Right hindlimb (tissue), 1 donor: Measurements from ENCODE around the gene VEPH1.

Experiments
- DNase-seq: peaks from one replicate; pipeline ENCODE4 v3.0.0-alpha.2; 2018

The VEPH1 gene

GRCh38 chr3:157472648-157473047 is 30.6 kb downstream of the VEPH1 start:
- no peak for DNase-seq

- DNase-seq: no peak
Observed at GRCh38 chr3:157471064-157471463, 32.2 kb downstream of the VEPH1 start.

DNA sequence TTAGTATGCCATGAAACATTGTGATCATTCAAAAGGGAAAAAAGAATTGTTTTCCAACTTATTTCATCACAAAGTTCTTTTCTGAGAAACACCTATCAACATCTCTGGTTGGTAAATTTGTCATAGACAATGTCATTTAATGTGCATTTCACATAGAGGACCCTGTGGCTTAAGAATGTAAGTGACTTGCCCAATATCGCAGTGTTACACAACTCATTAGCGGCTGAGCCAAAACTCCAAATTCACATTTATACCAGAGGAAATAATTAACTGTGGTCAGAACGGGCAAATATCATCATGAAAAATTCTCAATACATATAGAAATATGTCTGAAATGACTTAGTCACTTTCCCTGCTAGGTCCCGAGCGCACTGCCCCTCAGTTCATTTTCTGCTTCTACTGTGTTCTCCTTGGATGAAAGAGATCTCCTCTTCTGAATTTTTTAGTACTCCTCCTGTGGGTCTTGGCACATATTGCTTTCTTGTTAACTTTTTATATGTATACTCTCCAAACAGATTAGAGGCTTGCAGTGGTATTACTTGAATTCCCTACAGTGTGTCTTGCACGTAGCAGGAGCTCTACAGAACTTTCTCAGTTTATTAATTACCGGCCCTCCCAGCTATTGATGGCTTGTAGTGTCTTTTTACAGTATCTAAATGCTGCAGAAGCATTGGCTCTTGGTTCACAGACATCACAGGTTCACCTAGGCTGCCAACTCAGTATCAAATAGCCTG is 33.5 kb downstream of the VEPH1 start:
- DNase-seq: no peak

- no peak for DNase-seq
Observed at GRCh38 chr3:157467200-157467599, 36.0 kb downstream of the VEPH1 start.

GRCh38 chr3:157465741-157466140 is 37.5 kb downstream of the VEPH1 start:
- no peak for DNase-seq

DNA sequence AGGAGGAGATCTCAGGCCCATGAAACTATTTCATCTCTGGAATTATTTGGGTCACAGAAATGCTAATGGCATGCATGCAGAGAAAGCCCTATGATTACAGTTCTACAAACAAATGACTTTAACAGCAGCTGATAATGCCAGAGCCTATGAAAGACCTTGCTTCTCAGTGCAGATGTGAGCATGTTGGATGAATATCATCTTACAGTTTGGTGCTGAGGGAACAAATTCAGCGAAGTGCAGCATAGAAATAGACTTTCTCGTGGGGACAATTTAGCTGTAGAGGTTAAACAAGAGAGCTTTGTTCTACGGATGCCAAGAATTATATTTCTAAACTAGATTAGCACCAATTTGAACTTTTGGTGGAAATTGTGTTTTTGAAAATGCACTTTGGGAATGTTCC is 38.9 kb downstream of the VEPH1 start:
- no peak for DNase-seq

DNA sequence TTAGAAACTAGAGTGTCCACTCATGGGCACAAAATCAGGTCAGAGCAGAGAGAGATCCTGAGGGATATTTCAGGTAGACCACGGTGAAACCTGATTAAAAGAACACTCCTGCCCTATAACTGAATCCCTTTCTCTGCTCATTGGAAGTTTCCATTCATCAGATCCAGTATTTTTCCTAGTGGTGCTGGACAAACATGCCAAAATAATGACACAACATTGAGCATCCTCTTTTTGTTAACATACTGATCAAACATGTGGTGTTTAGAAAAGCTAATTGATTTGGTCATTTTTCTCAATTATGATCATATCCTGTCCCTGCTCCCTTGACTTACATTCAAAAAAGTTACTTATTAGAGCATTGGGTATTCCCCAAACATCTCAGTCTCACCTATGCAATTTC is 39.4 kb downstream of the VEPH1 start:
- DNase-seq: no peak

DNA sequence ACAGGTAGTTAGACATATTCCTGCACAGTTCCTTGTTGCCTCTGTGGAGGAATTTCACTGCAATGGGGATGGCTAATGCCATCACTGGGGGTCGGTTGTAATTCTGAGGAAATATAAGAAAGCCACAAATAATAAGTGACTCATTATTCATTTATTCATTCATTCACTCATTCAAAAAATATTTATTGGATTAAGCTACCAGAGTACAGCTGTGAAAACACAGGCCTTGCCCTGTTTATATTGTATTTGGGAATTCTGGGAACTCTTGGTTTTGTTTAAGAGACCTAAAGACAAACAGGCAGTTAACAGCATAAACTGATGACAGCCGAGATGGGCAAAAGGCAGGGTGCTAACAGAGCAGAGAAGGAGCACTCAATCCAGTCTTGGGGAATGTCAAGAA is 43.0 kb downstream of the VEPH1 start:
- no peak for DNase-seq

GRCh38 chr3:157459706-157460105 is 43.5 kb downstream of the VEPH1 start:
- no peak for DNase-seq

DNA sequence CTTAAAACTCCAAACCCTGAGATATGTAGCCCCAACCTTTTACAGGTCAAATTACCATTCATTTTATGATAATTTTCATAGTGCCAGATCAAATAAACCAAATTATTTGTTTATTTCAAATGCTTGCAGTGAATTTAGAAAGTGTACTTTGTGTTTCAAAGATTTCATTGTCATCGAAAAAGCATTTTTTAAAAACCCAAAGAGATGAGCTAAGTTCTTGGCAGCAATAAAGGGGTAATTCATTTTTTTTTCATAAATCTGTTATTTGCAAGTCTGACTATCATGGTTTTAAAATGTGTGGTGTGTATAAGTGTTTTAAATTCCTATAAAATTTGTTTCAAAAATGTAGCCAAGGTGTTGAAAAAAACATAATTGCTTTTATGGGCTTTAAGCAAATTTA is 49.4 kb downstream of the VEPH1 start:
- no peak for DNase-seq

DNA sequence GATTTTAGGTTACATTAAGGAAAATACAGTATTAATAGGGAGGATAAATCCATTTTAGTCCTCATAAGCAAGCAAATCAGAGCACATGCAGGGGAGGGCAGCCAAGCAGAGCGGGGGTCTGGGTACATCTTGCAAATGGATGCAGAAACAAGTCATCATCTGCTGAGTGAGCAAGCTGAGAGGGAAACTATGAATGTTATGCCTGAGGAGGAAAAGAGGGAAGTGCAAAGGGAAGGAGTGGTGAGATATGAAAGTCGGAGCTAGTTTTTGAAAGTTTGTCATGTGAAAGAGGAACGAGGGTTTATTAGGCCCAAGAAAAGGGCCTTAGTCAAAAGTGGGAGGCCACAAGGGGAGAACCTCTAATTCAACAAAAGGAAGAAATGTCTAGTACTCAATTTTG is 51.1 kb downstream of the VEPH1 start:
- DNase-seq: no peak

GRCh38 chr3:157447026-157447694 is 56.1 kb downstream of the VEPH1 start:
- DNase-seq: no peak

GRCh38 chr3:157445857-157446256 is 57.4 kb downstream of the VEPH1 start:
- no peak for DNase-seq

DNA sequence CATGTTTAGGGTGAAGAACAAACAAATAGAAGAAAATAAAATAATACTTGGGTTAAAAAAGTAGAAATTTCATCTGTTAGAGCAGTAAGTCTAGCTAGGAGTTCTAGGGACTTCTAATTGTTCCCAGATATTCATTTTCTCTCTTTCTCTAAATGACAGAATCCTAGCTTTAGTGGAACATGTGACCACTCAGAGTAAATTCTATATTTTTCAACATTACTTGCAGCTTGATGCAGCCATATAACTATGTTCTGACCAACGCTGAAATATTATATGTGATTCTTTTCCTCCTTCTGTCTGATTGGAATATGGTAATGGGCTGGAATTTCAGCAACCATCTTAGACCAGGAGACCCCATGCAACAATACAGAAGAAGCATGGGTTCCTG is 58.4 kb downstream of the VEPH1 start:
- no peak for DNase-seq

GRCh38 chr3:157443905-157444796 is 59.1 kb downstream of the VEPH1 start:
- no peak for DNase-seq

GRCh38 chr3:157442729-157443128 is 60.5 kb downstream of the VEPH1 start:
- DNase-seq: no peak

- no peak for DNase-seq
Observed at GRCh38 chr3:157441102-157441624, 62.1 kb downstream of the VEPH1 start.

DNA sequence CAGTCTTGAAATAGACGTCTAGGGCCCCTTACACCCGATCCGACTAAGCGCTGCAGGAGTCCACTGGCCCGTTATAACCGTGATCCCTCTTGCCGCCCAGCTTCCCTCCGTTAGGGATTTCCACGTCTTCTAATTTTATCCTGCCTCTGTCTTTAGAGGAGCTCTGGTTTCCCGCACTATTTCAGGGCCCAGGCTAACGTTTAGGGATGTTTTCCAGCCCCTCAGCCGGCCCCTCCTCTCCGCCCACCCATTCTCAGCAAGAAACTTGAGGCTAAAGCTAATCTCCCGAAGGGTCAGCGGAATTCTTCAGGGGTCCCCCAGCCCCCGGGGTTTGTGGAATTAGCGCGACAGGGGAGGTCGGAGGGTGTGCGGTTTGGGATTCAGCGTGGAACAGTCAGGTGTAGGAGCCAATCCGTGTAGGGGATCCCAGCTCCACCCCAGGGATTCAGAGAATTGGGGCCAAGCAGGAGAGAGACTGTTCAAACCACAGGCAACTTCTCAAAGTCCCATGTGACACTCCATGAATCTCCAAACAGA is 65.0 kb downstream of the VEPH1 start:
- DNase-seq: peak; percentile 59

GRCh38 chr3:157436583-157437291 is 66.5 kb downstream of the VEPH1 start, which contains the start of gene PTX3:
Gene PTX3, plus strand, starts transcription at chr3:157436850. Its CDS starts 84 bp downstream, at chr3:157436934.
- peak; percentile 87 for DNase-seq

DNA sequence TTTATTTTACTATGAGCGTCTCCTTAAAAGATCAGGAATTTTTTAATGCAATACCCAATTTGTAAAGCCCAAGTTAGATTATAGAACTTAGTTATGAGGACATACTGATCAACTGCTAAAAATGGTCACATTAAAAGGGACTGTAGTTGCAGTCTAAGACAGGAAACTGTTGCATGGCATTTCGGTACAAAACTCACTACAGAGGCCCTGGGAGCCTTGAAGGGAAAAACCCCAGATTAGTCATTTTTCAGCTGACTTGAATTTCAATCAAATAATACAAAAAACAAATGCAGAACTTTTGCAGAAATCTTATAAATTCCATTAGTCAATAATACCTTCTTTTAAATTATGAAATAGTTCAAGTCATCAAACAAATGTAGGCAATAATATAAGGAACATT is 73.5 kb downstream of the VEPH1 start:
- DNase-seq: no peak

- no peak for DNase-seq
Observed at GRCh38 chr3:157428853-157429252, 74.4 kb downstream of the VEPH1 start.

DNA sequence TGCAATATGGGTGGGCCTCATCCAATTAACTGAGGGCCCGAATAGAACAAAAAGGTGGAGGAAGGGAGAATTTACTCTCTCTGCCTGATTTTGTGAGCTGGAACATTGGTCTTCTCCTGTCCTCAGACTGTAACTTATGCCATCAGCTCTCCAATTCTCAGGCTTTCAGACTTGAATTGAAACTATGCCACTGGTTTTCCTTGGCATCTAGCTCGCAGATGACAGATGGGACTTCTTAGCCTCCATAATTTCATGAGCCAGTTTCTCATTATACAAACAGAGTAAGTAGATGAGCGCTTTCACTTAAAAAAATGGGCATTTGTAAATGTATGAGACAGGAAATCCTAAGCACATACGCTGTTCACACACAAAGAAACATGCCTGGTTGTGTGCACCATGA is 75.3 kb downstream of the VEPH1 start:
- DNase-seq: no peak
